Measurements from ENCODE around the gene ZFPM1. TPM values are rescaled to one million over a fixed set of nuclear protein-coding genes. Genes with fewer than 3 reads are reported as not detected.

ZFPM1 gene
- total and polyA plus RNA-seq, 2 of the 8 experiments (the other 6 are each of a cell fraction or from before 2014, with no cell fraction given): 0.74 to 4.8 TPM

- Histone ChIP-seq H3K79me1 (ENCODE audit: low read depth, low read length) (no peaks in the 10 kb centered on the region), H3K4ac (replicated peaks; ENCODE audit: insufficient read length, low read depth, low read length) (no peak overlapping the region), H3K4me2 (ENCODE audit: insufficient read depth in 1 of 2, low read depth in 2 of 2, low read length in 2 of 2) (no peak overlapping the region), H3K4me3 (ENCODE audit: extremely low read depth in 1 of 4, insufficient read depth in 2 of 4, low read depth in 3 of 4, low read length in 4 of 4) (no peak overlapping the region), H3K27me3 (replicated peaks in 1 of 4; ENCODE audit: control insufficient read depth in 3 of 4, extremely low read depth in 1 of 4, insufficient read depth in 3 of 4, low read length in 3 of 4) (peaks cover 0 to 24% (median 16%) of the 10 kb centered on the region in 4 experiments; a peak in 5 of 7 replicates), H3K4me1 (replicated peaks in 1 of 4; ENCODE audit: control insufficient read depth in 3 of 4, insufficient read depth in 4 of 4, low read length in 3 of 4) (peaks cover 0 to 5% (median 2%) of the 10 kb centered on the region in 4 experiments; a peak in 2 of 7 replicates), H3K27ac (ENCODE audit: low read depth, low read length) (no peak overlapping the region), H4K20me1 (replicated peaks in 1 of 2; ENCODE audit: control insufficient read depth in 1 of 2, insufficient read depth in 2 of 2, low read length in 2 of 2) (no peaks in the 10 kb centered on the region), H3K79me2 (ENCODE audit: control insufficient read depth in 1 of 2, insufficient read depth in 2 of 2, low read length in 2 of 2) (no peaks in the 10 kb centered on the region), H2AFZ (ENCODE audit: low read length) (no peak overlapping the region), H2BK12ac (ENCODE audit: low read depth, low read length) (no peak overlapping the region), H2AK5ac (ENCODE audit: low read depth, low read length) (peak overlapping the region; percentile 82; the same call in 1 of the 2 replicates), H4K8ac (ENCODE audit: extremely low read depth, insufficient read depth, low read length) (peak overlapping the region; percentile 41; the same call in 1 of the 2 replicates), H3K36me3 (ENCODE audit: control insufficient read depth in 2 of 4, insufficient read depth in 4 of 4, low read length in 3 of 4) (no peaks in the 10 kb centered on the region), H3K14ac (ENCODE audit: insufficient read length) (no peak overlapping the region), H3K23ac (ENCODE audit: insufficient read length) (no peak overlapping the region), H2BK5ac (ENCODE audit: low read depth, low read length) (no peak overlapping the region), H2BK15ac (ENCODE audit: low read length) (no peak overlapping the region), H2BK20ac (ENCODE audit: low read length) (no peak overlapping the region), H3K9ac (replicated peaks in 1 of 4; ENCODE audit: extremely low read depth in 1 of 4, low read depth in 3 of 4, low read length in 3 of 4) (no peak overlapping the region), H4K5ac (ENCODE audit: insufficient read length, low read depth, low read length) (no peak overlapping the region), H3K18ac (ENCODE audit: extremely low read depth, low read length) (no peak overlapping the region), H3K23me2 (ENCODE audit: low read depth, low read length) (no peaks in the 10 kb centered on the region), H3K9me3 (ENCODE audit: insufficient read depth in 2 of 2, low read depth in 1 of 2, low read length in 1 of 2) (no peaks in the 10 kb centered on the region; a peak in 1 of 4 replicates), H4K91ac (replicated peaks; ENCODE audit: insufficient read length, low read length) (no peak overlapping the region), H3K56ac (replicated peaks; ENCODE audit: insufficient read length, low read depth, low read length) (no peak overlapping the region), H2BK120ac (replicated peaks; ENCODE audit: low read depth, low read length) (no peak overlapping the region)
- CTCF ChIA-PET (ENCODE audit: partially characterized antibody): interaction anchor here (2.3 kb wide), 1 partner anchor 12 kb away, joined by 4 read pairs; no protein-coding TSS in a partner anchor
- WGBS, 2 experiments (ENCODE audit: extremely low coverage in 1 of 2, insufficient coverage in 1 of 2, insufficient read length in 1 of 2, insufficient replicate concordance in 2 of 2, low coverage in 1 of 2, low lambda C conversion rate in 2 of 2, missing lambda C conversion rate in 1 of 2): 94% methylated on average over 14 of the region's 22 CpGs; no CpG with 5 or more reads in 1 of the 2 experiments
- POLR2A ChIA-PET (ENCODE audit: partially characterized antibody): no interaction called here
- DNase-seq (ENCODE audit: low read depth in 1 of 2, low spot score in 2 of 2) (no peak), FAIRE-seq (no peak)
- TF ChIP-seq MAX (IDR thresholded peaks at IDR 0.05): no peak
- no peak for TF ChIP-seq CTCF (IDR thresholded peaks at IDR 0.05; ENCODE audit: control extremely low read depth in 1 of 3, insufficient read depth in 1 of 3, low read depth in 1 of 3, low read length in 3 of 3)
- no peak for TF ChIP-seq PHF8 (conservative IDR thresholded peaks at IDR 0.05; ENCODE audit: low read depth, low read length)
- TF ChIP-seq, protein P1, sequence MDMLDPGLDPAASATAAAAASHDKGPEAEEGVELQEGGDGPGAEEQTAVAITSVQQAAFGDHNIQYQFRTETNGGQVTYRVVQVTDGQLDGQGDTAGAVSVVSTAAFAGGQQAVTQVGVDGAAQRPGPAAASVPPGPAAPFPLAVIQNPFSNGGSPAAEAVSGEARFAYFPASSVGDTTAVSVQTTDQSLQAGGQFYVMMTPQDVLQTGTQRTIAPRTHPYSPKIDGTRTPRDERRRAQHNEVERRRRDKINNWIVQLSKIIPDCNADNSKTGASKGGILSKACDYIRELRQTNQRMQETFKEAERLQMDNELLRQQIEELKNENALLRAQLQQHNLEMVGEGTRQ (IDR thresholded peaks at IDR 0.05; ENCODE audit: low read length): no peak
- no peak for TF ChIP-seq HDAC6 (IDR thresholded peaks at IDR 0.05; ENCODE audit: low read depth, low read length)
These were observed 21.4 kb upstream of the ZFPM1 start for GRCh38 chr16:88431651-88432050.
